ENCODE results near the gene SPRING1. TPM values are rescaled to one million over a fixed set of nuclear protein-coding genes. Genes with fewer than 3 reads are reported as not detected.
"Not testable (repeated sequence)": the region's sequence is repeated elsewhere in the genome, so short reads cannot be mapped to it uniquely, and the experiment has no call there.

SPRING1 gene
- total and polyA plus RNA-seq, 2 of the 13 experiments (the other 11 are each of a cell fraction or from before 2014, with no cell fraction given), result 20.0 to 51.8 TPM

GRCh38 chr12:116744766-116745165 is 6.9 kb upstream of the SPRING1 start (continued):
- TF ChIP-seq ZHX2 (IDR thresholded peaks at IDR 0.05; ENCODE audit: low read depth) (no peak), ZHX2 (CRISPR knock-in tag; IDR thresholded peaks at IDR 0.05; ENCODE audit: borderline replicate concordance) (no peak), ARID5B (CRISPR knock-in tag; IDR thresholded peaks at IDR 0.05) (no peak)

- H3K4me3 ChIP-seq (replicated peaks in 1 of 3; ENCODE audit: insufficient read depth in 1 of 3, low read depth in 2 of 3, low read length in 3 of 3); H3K4me2 ChIP-seq (ENCODE audit: low read depth, low read length); FAIRE-seq; intact Hi-C loops (cut with micrococcal nuclease; ENCODE audit: unreplicated experiment); POLR2A ChIA-PET; DNase-seq (ENCODE audit: low spot score); H3K36me3 ChIP-seq (replicated peaks in 1 of 2; ENCODE audit: control insufficient read depth in 1 of 2, insufficient read depth in 2 of 2, low read length in 2 of 2); H3K27me3 ChIP-seq (ENCODE audit: control insufficient read depth in 1 of 2, insufficient read depth in 2 of 2, low read length in 2 of 2); H3K79me2 ChIP-seq (ENCODE audit: insufficient read depth, low read length); in situ Hi-C loops (cut with HindIII; ENCODE audit: extremely low pct_ligation_motif_present, low pct_unique_long_range_greater_than_20kb); H3K9ac ChIP-seq (ENCODE audit: insufficient read depth, low read depth, low read length); CTCF ChIA-PET (ENCODE audit: low intra/inter-chr PET ratio, low total read pairs); H3K27ac ChIP-seq (ENCODE audit: extremely low read length, insufficient read depth, low read length); H2AFZ ChIP-seq (ENCODE audit: low read length); ATAC-seq; H3K9me3 ChIP-seq (ENCODE audit: low read length); H4K20me1 ChIP-seq (ENCODE audit: insufficient read depth, low read length); BruUV-seq (replicated peaks): not testable (repeated sequence)
- H3K4me1 ChIP-seq (ENCODE audit: insufficient read depth, low read length), result peaks cover 10% of the 10 kb centered on the region
- WGBS (ENCODE audit: low lambda C conversion rate), result 77% methylated on average over 2 of the region's 2 CpGs
Observed at GRCh38 chr12:116742787-116743186, 4.9 kb upstream of the SPRING1 start.

All from HepG2 (cell line).